Mucosa of rectum (tissue), 2 donors: ENCODE measurements around the gene LUC7L2.
"Not testable (repeated sequence)": the region's sequence is repeated elsewhere in the genome, so short reads cannot be mapped to it uniquely, and the experiment has no call there.

ENCODE experiments used
- H3K27ac ChIP-seq, 2 donors: one replicate each; pipeline ENCODE4 v1.7.0; 2013; ENCODE audit warnings: inconsistent platforms in 2 of 2, low read depth in 2 of 2, low read length in 2 of 2
- H3K27me3 ChIP-seq, 2 donors: one replicate each; pipeline ENCODE4 v1.7.0; 2013; ENCODE audit warnings: low read length in 2 of 2; ENCODE audit not compliant: control insufficient read depth in 2 of 2, insufficient read depth in 2 of 2
- H3K36me3 ChIP-seq, 2 donors: one replicate each; pipeline ENCODE4 v1.7.0; 2013; ENCODE audit warnings: low read length in 2 of 2; ENCODE audit not compliant: control insufficient read depth in 2 of 2, insufficient read depth in 2 of 2
- H3K4me1 ChIP-seq, 2 donors: one replicate each; pipeline ENCODE4 v1.7.0; 2013; ENCODE audit warnings: low read length in 2 of 2, mild to moderate bottlenecking in 1 of 2; ENCODE audit not compliant: control insufficient read depth in 2 of 2, insufficient read depth in 2 of 2
- H3K4me3 ChIP-seq, 2 donors: one replicate each; pipeline ENCODE4 v1.7.0; 2013; ENCODE audit warnings: low read length in 2 of 2
- H3K9ac ChIP-seq, 2 donors: one replicate each; pipeline ENCODE4 v1.7.0; 2013; ENCODE audit warnings: low read length in 2 of 2, low read depth in 1 of 2, mild to moderate bottlenecking in 1 of 2
- H3K9me3 ChIP-seq, 2 donors: one replicate each; pipeline ENCODE4 v1.7.0; 2013; ENCODE audit warnings: low read length in 2 of 2; ENCODE audit not compliant: control insufficient read depth in 2 of 2
- donor health status: healthy.
- donor health status: Normal muscosa, but diverticular disease.

The LUC7L2 gene

DNA sequence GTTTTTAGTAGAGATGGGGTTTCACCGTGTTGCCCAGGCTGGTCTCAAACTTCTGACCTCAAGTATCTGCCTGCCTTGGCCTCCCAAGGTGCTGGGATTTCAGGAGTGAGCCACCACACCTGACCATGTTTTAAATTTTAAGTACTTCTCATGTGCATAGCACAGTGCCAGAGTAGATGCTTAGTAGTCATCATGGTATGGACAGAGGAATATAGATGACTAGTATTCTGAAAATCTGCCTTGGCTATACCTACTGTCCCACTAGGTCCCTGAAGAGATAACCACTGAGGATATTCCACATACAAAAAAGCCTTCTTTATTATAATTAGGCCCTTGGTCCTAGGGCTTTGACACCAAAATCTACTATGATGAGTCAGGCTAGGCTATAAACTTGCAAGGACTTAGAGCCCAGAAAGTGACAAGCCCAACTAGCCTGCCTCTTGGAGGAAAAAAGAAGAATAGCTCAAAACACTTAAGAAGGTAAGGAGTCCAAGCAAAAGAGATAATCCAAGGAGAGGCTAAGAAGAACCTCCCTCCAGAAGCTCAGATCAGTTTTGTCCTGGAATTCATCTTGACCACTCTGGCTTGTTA lies 34.0 kb downstream of the LUC7L2 start:
- Histone ChIP-seq H3K4me3 (no peak overlapping the region), H3K27me3 (no peaks in the 10 kb centered on the region), H3K27ac (no peak overlapping the region), H3K4me1 (no peaks in the 10 kb centered on the region), H3K36me3 (peaks cover 23 to 40% of the 10 kb centered on the region in 2 donors), H3K9me3 (no peaks in the 10 kb centered on the region), H3K9ac (no peak overlapping the region)

GRCh38 chr7:139394540-139394939 lies 34.8 kb downstream of the LUC7L2 start:
- no peaks in the 10 kb centered on the region for H3K27me3 ChIP-seq

GRCh38 chr7:139396323-139396951 lies 36.7 kb downstream of the LUC7L2 start:
- Histone ChIP-seq H3K9me3 (no peaks in the 10 kb centered on the region), H3K4me3 (no peak overlapping the region), H3K27ac (no peak overlapping the region), H3K36me3 (peaks cover 19 to 40% of the 10 kb centered on the region in 2 donors), H3K27me3 (no peaks in the 10 kb centered on the region), H3K4me1 (no peaks in the 10 kb centered on the region), H3K9ac (no peak overlapping the region)

More at GRCh38 chr7:139394540-139394939, 34.8 kb downstream of the LUC7L2 start:
- no peaks in the 10 kb centered on the region for H3K9me3 ChIP-seq
- H3K36me3 ChIP-seq, result peaks cover 26 to 42% of the 10 kb centered on the region in 2 donors
- no peak overlapping the region for H3K4me3 ChIP-seq
- no peak overlapping the region for H3K9ac ChIP-seq
- H3K27ac ChIP-seq, result no peak overlapping the region
- H3K4me1 ChIP-seq, result no peaks in the 10 kb centered on the region

GRCh38 chr7:139397192-139397591 lies 37.5 kb downstream of the LUC7L2 start:
- Histone ChIP-seq H3K36me3 (peaks cover 23 to 47% of the 10 kb centered on the region in 2 donors), H3K27me3 (no peaks in the 10 kb centered on the region), H3K9ac (no peak overlapping the region), H3K9me3 (no peaks in the 10 kb centered on the region), H3K4me1 (no peaks in the 10 kb centered on the region), H3K4me3 (no peak overlapping the region), H3K27ac (no peak overlapping the region)

DNA sequence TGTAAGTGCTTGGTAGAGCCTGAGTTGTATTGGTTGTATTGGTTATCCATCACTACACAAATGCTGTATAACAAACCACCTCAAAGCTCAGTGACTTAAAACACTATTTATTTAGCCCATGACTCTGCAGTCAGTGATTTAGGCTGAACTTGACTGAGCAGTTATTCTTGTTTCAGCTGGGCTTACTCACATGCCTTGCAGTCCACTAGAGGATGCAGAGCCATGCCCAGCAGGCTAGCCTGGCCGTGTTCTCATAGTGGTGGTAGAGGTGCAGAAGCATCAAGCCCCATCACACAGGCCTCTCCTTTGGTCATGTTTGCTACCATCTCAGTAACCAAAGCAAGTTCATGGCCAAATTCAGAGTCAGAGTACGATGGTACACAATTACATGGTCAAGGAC lies 43.9 kb downstream of the LUC7L2 start:
- H3K27ac ChIP-seq, result no peak overlapping the region
- H3K27me3 ChIP-seq, result no peaks in the 10 kb centered on the region
- H3K9me3 ChIP-seq, result no peaks in the 10 kb centered on the region
- H3K4me3 ChIP-seq, result no peak overlapping the region
- H3K36me3 ChIP-seq, result peaks cover 52 to 73% of the 10 kb centered on the region in 2 donors
- no peaks in the 10 kb centered on the region for H3K4me1 ChIP-seq
- H3K9ac ChIP-seq, result no peak overlapping the region

DNA sequence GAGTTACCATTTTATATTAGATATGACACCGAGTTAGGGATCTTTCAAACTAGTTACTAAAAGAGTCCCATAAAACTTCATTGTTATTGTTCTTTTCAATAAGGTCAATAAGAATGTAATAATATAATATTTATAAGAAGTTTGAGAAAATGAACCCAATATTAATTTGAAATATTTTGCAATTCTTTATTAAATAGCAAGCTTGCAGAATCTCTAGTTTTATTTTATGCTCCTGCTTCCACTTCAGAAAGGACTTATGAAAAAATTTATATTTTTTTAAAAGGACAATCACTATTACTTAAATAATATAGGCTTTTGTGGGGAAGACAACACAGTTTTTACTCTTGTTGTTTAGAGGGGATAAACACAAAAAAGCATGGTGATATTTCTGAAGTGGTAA lies 47.9 kb downstream of the LUC7L2 start:
- no peaks in the 10 kb centered on the region for H3K4me1 ChIP-seq
- H3K9me3 ChIP-seq, result no peaks in the 10 kb centered on the region
- H3K4me3 ChIP-seq, result no peak overlapping the region
- no peak overlapping the region for H3K27ac ChIP-seq
- peaks cover 63 to 77% of the 10 kb centered on the region in 2 donors for H3K36me3 ChIP-seq
- no peaks in the 10 kb centered on the region for H3K27me3 ChIP-seq
- H3K9ac ChIP-seq, result no peak overlapping the region

DNA sequence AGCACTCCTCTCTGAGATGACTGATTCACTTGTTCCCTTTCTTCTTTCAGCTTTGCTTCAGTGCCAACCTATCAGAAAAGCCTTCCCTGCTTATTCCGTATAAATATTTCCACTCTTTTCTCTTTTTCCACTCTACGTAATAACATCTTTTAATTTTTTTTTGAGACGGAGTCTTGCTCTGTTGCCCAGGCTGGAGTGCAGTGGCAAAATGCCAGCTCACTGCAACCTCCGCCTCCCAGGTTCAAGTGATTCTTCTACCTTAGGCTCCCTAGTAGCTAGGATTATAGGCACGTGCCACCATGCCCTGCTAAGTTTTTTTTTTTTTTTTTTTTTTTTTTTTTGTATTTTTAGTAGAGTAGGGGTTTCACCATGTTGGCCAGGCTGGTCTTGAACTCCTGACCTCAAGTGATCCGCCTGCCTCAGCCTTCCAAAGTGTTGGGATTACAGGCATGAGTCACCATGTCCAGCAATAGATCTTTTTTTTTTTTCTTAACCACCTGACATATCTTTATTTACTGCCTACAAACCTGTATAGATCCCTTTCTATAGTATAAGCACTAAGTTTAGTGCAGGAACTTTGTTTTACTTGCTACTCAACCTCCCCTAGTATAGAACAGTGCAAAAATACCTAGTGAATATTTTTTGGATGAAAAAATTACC lies 55.2 kb downstream of the LUC7L2 start:
- H3K9ac ChIP-seq, H3K27ac ChIP-seq, H3K9me3 ChIP-seq, H3K27me3 ChIP-seq, H3K4me1 ChIP-seq, H3K4me3 ChIP-seq: not testable (repeated sequence)
- H3K36me3 ChIP-seq, result peaks cover 74 to 81% of the 10 kb centered on the region in 2 donors

DNA sequence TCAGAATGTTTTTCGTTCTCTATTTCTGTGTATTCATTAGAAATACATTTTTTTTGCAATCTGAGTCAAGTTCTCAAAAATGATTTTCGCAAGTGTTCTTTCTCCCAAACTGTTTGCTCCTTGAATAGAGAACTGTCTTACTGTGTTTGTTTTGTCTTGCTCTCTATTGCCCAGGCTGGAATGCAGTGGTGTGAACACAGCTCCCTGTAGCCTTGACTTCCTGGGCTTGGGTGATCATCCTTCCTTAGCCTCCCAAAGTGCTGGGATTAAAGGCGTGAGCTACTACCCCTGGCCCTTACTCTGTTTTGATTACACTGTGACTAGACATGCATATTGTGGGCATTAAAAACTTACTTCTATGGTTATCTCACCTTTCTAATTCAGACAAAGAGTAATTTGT lies 56.7 kb downstream of the LUC7L2 start:
- Histone ChIP-seq H3K36me3 (peaks cover 71 to 74% of the 10 kb centered on the region in 2 donors), H3K9ac (no peak overlapping the region), H3K9me3 (no peaks in the 10 kb centered on the region), H3K4me1 (no peaks in the 10 kb centered on the region), H3K27me3 (no peaks in the 10 kb centered on the region), H3K27ac (no peak overlapping the region), H3K4me3 (no peak overlapping the region)

DNA sequence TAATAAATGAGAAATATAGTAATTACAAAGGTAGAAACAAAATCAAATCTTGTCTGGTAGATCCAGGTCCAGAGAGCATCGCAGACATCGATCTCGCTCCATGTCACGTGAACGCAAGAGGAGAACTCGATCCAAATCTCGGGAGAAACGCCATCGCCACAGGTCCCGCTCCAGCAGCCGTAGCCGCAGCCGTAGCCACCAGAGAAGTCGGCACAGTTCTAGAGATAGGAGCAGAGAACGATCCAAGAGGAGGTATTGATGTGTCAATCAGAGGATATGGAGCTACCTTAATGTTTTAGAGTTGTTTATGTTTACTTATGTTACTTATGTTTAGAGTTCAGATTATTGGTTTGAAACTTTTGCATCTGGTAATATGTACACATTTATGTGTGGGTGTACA lies 57.8 kb downstream of the LUC7L2 start:
- Histone ChIP-seq H3K36me3 (peaks cover 66 to 69% of the 10 kb centered on the region in 2 donors), H3K4me1 (no peaks in the 10 kb centered on the region), H3K27me3 (no peaks in the 10 kb centered on the region), H3K4me3 (no peak overlapping the region), H3K9me3 (no peaks in the 10 kb centered on the region), H3K9ac (no peak overlapping the region), H3K27ac (no peak overlapping the region)

DNA sequence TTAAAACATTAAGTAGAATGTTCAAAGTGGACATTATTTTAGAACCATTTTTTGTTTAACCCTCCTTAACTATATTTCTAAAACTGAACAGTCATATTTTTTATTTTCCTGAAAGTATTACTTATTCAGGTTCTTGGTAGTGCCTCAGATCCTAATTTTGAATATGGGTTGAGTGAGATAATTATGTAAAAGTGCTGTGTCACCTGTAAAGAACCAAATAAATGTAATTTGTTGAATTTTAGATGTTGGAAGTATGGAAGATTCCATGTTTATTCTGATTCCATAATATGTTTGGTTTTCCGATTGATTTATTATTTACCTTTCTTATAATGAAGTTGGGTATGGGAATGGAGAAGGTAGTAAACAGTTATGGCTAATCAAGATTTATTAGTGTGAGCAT lies 61.4 kb downstream of the LUC7L2 start:
- no peaks in the 10 kb centered on the region for H3K9me3 ChIP-seq
- H3K4me3 ChIP-seq, result no peak overlapping the region
- H3K36me3 ChIP-seq, result peaks cover 54 to 60% of the 10 kb centered on the region in 2 donors
- no peak overlapping the region for H3K27ac ChIP-seq
- no peak overlapping the region for H3K9ac ChIP-seq
- no peaks in the 10 kb centered on the region for H3K27me3 ChIP-seq
- no peaks in the 10 kb centered on the region for H3K4me1 ChIP-seq
